GM19452 (cell line): Measurements from ENCODE around the gene DBNDD1.
"Not testable (repeated sequence)": the region's sequence is repeated elsewhere in the genome, so short reads cannot be mapped to it uniquely, and the experiment has no call there.

ENCODE experiments used
- ATAC-seq: cut with Tn5 transposase; IDR thresholded peaks from one replicate; pipeline ENCODE4 v1.9.1; 2021; ENCODE audit not compliant: unreplicated experiment

DBNDD1 gene

DNA sequence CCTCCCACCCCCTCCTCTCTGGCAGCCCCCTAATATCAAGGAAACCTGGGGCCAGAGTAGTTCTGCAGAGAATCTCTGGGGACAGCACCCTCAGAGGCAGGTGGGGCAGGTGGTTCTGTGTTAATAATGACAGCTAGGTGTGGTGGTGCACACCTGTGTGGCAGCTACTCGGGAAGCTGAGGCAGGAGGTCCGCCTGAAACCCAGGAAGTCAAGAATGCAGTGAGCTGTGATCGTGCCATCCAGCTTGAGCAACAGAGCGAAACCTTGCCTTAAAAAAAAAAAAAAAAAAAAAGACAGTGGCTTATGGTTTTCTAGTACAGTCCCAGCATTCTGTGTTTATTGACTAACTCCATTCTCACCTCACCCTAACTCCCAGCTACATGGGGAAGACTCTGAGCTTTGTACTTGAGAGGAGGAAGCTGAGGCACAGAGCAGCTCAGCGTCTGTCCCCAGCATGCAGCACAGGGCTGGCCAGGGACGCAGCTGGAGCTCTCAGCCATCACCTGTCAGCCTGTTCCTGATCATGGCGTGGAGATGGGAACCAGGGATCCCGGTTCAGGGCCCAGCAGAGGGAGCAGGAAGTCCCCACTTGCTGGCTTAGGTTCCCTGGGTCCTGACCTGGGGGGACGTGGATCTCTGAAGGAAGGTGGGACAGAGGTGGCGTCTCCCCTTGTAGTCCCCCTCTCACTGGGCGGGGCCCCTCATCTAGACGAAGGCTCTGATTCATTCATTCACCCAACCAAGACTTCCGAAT is 6.1 kb downstream of the DBNDD1 start:
- no peak for ATAC-seq

DNA sequence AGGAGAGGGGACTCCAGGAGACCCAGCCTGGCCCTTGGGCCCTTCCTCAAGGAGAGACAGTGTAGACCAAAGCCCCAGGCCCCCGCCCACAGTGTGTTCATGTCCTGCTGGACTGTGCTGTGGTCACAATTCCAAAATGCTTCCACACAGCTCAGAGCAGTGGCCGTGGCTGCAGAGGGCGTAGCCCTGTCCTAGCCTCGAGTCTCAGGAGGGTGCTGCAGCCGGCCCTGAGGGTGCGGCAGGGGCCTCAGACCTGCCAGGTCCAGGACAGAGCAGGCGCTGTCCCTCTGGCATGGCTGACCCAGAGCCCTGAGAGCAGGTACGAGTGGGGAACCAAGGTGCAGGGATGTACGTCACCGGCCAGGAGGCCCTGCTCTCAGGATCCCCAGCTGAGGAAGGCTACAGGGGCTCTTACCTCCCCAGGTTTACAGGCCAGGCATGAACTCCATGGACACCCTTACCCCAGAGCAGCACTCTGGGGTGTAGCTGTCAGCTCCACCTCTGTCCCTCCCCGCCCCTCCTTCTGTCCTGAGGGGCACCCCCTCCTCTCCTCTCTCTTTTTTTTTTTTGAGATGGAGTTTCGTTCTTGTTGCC is 7.3 kb downstream of the DBNDD1 start:
- ATAC-seq, result no peak

DNA sequence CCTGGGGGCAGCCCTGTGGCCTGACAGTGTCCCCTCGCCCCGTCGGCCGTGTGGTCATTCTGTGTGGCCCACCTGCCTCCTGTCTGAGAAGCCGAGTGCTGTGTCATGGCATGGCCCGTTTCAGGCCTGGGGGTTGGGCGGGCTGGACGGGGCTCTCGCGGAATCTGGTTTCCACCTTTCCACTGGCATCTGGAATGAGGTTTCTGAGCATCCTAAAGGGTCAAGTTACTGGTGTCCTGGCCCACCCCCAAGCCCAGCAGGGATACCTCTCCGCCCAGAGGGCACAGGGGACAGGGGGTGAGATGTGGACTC is 7.8 kb downstream of the DBNDD1 start:
- ATAC-seq, result no peak

DNA sequence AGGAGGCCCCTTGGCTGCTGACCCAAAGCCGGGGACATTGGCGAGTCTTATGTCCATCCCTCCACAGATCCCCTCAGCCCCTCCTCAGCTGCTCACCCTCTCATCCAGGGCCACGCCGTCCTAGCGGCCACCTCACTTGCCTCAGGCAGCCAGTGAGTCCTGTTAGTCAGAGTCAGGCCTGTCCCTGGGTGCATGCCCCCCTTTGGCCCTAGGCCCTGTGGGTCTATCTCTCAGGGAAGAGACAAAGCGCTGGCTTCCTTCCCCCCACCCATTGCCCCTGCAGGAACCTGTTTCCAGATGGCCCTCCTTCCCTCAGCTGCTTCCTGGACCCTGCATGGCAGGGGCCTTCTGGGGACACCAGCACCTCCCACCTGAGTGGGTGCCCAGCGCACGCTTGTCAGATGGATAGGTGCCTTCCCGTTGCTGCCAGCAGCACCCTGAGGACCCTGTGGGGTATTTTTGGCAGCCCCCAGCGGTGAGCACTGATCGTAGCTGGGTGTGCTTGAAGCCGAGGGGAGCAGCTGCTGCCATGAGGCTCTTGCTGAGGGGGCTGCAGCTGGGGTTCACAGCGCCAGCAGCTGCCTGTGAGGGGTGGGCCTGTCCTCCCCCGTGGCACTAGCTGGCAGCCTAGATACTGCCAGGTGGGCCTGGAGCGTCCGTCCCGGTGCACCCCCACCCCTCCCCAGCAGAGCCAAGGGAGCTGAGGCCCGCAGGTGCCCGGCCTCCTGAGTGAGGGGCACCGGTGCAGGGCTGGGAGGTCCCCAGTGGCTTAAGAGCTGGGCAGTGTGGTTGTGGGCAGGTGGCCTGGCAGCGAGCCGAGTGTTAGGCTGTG is 8.4 kb downstream of the DBNDD1 start:
- no peak for ATAC-seq

DNA sequence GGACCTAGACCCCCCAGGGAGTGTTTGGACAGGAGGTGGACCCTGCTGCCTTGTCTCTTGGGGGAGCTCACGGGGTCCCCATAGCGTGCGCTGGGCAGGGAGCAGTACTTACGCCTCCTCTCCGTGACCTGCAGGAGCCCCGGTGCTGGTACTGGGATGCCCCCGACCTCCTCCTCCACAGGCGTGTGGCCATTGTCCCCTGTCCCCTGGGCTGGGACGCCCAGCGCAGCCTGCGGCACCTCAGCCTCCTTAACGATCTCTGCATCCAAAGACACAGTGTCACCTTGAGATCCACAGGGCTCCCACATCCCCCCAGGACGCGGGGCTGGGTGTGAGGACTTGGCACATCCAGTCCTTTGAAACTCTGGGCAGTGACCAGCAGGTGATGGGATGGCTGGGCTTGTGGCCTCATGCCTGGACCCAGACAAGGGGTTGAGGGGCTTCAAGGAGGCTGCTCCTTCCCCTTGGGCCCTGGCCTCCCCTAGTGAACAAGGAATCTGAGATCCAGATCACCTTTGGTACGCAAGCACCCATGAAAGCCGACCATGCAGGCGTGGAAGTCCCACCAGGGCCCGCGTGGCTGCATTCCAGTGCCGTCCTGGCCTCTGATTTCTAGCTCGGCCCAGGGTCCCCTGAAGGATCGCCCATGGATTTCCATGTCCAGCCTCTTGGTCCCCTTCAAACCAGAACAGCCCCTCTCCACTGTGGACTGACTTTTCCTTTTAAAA is 9.9 kb downstream of the DBNDD1 start:
- ATAC-seq, result no peak

DNA sequence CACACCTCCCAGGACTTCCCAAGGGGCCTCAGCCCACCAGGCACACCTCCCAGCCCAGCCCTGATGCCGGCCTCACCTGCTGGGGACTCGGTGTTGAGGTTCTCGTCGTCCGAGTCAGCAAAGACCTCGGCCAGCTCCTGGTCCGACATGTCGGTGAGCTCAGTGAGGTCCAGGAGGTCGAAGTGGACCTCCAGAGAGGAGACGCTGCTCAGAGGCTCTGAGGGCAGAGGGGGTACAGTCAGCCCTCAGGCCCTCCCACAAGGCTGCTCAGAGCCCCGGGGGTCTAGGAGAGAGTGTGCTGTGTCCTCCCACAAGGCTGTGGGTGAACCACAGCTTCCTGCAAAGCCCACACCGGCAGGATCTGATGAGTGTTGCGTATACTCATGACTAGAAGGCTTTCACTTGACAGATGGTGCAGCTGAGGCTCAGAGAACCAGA is 10.5 kb downstream of the DBNDD1 start:
- peak; percentile 63 for ATAC-seq

DNA sequence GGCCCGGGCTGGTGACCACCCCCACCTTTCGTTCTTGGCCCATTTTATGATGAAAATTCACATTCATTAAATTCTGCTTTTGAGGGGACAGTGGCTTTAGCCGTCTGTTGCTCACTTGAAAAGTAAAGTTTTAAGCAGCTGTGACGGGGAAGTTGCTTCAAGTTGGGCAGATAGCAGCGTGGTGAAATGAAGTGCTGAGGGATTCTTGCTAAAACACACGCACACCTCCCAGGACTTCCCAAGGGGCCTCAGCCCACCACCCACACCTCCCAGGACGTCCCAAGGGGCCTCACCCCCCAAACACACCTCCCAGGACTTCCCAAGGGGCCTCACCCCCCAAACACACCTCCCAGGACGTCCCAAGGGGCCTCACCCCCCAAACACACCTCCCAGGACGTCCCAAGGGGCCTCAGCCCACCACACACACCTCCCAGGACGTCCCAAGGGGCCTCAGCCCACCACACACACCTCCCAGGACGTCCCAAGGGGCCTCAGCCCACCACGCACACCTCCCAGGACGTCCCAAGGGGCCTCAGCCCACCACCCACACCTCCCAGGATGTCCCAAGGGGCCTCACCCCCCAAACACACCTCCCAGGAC is 11.5 kb downstream of the DBNDD1 start:
- ATAC-seq, result not testable (repeated sequence)

DNA sequence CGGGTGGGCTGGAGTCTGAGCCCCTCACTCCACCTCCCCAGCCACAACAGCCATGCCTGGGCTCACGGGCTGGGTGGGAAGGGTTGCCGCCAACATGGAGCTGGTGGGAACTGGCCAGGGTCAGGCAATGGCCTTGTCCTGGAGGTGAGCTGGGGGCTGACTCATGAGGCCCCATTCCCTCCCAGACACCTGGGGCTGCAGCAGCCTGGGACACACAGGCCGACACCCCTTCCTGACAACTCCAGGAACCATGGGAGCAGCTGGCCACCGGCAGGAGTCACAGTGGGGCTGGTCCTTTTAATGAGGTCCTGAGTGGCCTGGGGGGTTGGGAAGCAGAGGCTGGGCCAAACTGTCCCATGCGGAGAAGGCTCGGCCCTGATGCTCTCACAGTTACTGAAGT is 12.2 kb downstream of the DBNDD1 start:
- no peak for ATAC-seq

DNA sequence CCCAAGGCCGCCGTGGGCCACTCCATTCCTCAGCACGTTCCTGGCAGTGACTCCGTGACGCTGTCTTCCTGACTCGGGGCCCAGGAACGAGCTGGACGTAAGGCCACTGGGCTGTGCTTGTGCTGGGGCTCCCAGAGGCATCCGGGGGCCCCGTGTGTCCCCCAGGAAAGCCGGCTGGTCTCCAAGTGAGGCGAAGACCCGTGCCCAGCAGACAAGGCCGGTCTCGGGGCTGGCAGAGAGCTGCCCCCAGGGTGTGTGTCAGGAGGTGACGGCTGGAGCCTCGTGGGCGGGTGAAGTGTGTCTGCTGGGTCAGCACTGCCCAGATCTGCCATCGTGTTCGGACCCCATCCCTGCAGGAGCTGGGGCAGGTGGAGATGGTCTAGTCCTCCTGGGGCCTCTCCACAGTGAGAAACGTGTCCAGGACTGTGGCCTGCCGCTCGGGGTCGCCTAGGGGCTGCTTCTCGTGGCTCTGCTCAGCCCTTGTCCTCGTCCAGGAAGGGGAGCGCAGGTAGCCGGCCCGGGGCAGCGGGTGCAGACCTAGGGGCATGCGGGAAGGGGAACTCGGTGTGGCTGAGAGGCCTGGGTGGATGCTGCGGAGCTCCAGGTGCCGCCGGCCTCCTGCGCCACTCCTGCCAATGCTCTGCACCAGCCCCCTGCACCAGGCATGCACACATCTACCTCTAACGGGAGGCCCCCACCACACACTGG is 13.1 kb downstream of the DBNDD1 start:
- ATAC-seq, result no peak

DNA sequence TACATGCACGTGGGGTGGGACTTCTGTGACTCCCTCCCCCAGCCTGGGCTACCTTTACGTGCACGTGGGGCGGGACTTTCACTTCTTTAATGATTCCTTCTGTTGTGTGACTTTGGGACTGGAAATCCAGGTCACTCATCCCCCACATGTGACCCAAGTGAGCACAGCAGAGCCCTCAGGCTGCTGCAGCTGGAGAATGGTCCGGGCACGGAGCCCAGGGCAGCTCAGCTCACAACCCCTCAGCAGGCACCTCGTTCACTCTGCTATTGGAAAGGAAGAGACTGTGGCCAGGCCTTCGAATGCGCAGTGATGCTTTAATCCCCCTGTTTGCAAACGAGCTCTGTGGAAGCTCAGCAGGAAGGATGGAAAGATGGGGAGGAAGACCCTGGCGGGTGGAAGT is 14.7 kb downstream of the DBNDD1 start:
- no peak for ATAC-seq

DNA sequence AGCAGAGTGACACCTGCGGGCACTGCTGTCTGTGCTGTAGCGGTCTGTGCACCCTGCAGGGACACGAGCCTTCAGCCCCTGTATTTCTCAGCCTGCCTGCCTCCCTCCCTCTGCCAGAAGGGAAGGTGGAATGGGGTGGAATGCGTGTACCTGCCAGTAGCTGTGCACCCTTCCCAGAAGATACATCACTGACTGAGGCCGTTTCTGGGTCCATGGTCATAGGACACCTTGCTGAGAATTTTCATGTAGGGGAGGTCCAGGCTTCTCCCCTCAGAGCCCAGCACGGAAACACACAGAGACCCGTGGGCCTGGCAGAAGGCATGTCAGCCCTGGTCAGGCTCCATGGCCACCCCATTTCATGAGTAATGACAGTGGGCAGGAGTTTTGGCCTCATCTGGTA is 16.5 kb downstream of the DBNDD1 start:
- no peak for ATAC-seq

DNA sequence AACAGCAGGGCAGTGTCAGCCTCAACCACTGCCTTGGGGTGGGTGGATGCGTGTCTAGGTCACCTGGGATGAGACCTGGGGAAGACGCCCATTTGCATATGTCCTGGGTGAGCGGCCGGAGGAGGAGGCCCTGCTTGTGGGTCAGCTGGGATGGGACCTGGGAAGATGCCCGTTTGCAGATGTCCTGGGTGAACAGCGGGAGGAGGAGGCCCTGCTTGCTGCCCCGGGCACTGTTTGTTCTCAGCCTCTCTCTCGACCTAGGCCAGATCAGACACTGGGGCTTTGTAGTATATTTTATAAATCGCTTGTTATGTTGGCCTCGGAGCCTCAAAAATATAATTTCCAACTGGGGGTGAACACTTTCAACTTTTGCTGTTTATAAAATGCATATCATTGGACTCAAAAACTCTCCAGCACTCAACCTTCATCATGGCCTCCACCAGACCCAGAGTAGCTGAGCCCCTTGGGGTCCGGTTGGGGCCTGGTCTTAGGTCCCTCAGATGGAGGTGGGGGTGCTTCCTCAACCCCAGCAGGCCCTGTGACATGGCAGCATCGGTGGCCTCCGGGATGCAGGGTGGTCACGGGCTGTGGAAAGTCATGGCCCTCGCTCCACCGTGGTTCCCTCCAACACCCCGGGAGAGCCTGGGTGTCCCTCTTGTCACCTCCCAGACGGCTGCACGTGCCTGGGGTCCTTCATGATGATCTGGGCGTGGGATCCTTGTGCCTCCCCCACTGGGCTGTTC is 17.3 kb downstream of the DBNDD1 start:
- ATAC-seq, result no peak

DNA sequence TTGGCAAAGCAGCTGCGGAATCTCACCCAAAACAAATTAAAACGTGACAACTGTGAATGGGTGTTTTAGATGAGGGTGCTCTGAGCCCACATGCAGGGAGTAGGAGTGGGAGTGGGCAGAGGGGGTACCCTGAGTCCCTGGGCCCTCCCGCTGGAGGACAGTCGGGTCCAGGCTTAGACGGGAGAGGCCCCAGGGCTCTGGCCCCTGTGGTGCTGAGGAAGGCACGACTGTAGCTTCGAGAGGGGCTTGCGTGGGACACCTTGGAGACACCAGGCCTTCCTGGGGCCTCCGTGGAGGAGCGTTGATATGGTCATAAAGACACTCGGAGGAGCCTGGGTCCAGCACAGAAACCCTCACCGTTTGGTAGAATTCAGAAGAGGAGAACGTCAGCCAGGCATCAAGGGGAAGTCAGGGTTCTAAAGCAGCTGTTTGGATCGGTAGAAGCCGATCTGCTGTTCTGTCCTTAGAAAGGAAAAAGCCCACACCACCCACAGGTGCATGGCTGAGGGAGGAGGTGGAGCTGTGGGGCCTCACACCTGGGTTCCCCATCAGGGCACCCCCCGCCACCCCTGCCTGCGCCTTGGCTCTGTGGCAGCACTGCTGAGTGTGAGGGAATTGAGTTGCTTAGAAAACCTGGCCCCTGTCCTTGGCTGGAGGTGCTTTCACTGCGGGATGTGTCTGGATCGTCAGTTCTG is 18.4 kb downstream of the DBNDD1 start:
- ATAC-seq, result no peak

DNA sequence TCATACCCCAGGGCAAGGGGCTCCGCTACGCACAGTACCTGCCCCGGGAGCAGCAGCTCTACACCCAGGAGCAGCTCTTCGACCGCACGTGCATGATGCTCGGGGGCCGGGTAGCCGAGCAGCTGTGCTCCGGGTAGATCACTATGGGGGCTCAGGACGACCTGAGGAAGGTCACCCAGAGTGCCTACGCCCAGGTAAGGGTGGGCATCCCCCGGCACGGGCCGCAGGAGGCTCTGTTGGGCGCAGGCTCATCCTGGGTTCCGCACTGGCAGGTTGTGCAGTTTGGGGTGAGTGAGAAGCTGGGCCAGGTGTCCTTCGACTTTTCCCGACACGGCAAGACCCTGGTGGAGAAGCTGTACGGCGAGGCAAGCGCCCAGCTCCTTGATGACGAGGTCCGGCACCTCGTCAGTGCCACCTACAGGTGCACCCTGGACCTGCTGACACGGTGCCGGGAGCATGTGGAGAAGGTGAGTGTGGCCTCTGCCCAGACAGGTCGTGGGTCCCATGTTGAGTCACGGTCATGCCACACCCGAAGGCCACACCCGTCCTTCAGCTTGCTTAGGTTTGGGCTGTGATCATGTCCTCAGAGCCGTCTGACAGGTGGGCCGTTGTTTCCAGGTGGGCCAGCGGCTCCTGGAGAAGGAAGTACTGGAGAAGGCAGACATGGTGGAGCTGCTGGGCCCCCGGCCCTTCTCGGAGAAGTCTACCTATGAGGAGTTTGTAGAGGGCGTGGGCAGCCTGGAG is 19.3 kb downstream of the DBNDD1 start:
- no peak for ATAC-seq

DNA sequence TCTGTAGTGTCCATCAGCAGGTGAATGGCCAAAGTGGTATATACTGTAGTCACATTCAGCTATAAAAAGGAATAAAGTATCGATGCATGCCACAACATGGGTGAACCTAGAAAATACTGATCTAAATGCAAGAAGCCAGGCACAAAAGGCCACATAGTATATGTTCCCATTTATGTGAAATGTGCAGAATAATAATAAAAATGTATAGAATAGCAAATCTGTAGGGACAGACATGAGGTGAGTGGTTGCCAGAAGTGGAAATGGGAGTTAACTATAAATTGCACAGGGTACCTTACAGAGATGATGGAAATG is 23.1 kb downstream of the DBNDD1 start:
- ATAC-seq, result no peak

DNA sequence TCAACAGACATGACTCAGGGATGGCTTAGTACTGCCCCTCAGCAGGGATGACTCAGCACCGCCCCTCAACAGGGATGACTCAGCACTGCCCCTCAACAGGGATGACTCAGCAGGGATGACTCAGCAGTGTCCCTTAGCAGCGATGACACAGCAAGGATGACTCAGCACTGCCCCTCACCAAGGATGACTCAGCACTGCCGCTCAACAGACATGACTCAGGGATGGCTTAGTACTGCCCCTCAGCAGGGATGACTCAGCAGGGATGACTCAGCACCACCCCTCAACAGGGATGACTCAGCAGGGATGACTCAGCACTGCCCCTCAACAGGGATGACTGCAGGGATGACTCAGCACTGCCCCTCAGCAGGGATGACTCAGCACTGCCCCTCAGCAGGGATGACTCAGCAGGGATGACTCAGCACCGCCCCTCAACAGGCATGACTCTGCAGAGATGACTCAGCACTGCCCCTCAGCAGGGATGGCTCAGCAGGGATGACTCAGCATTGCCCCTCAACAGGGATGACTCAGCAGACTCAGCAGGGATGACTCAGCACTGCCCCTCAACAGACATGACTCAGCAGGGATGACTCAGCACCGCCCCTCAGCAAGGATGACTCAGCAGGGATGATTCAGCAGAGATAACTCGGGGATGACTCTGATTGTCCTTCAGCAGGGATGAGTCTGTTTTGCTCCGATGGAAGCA is 23.6 kb downstream of the DBNDD1 start:
- ATAC-seq, result not testable (repeated sequence)

DNA sequence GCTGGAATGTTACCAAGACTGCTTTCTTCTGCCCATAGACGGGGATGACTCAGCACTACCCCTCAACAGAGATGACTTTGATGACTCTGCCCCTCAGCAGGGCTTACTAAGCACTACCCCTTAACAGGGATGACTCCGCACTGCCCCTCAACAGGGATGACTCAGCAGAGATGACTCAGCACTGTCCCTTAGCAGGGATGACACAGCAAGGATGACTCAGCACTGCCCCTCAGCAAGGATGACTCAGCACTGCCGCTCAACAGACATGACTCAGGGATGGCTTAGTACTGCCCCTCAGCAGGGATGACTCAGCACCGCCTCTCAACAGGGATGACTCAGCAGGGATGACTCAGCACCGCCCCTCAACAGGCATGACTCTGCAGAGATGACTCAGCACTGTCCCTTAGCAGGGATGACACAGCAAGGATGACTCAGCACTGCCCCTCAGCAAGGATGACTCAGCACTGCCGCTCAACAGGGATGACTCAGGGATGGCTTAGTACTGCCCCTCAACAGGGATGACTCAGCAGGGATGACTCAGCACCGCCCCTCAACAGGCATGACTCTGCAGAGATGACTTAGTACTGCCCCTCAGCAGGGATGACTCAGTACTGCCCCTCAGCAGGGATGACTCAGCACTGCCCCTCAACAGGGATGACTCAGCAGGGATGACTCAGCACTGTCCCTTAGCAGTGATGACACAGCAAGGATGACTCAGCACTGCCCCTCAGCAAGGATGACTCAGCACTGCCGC is 24.4 kb downstream of the DBNDD1 start:
- ATAC-seq, result not testable (repeated sequence)
